Transverse colon (tissue), 4 donors: ENCODE data around the gene NLRC3. TPM values are rescaled to one million over a fixed set of nuclear protein-coding genes. Genes with fewer than 3 reads are reported as not detected.

Experiments
- DNase-seq: peaks from one replicate; pipeline ENCODE4 v3.0.0-alpha.2; 2019
- H3K27ac ChIP-seq, 4 donors: fragments of 200-600 bp; sonication (generic); 2 replicates each; pipeline ENCODE4 v1.5.1; 2016 to 2018; ENCODE audit warnings: inconsistent platforms in 4 of 4
- H3K27me3 ChIP-seq: fragments of 200-600 bp; sonication (generic); 2 replicates; pipeline ENCODE4 v1.5.1; 2017; ENCODE audit warnings: inconsistent platforms
- H3K36me3 ChIP-seq, 4 donors: fragments of 200-600 bp; sonication (generic); 2 replicates each; pipeline ENCODE4 v1.5.1; 2017 to 2019; ENCODE audit warnings: inconsistent platforms in 4 of 4
- H3K4me1 ChIP-seq, 4 donors: fragments of 200-600 bp; sonication (generic); 2 replicates each; pipeline ENCODE4 v1.5.1; 2017 to 2020; ENCODE audit warnings: inconsistent platforms in 4 of 4
- H3K4me3 ChIP-seq, 4 donors: fragments of 200-600 bp; sonication (generic); 1 replicate in 1 of 4; 2 replicates in 3 of 4; pipeline versions ENCODE4 v1.5.1 to v1.6.1; 2017 to 2019; ENCODE audit warnings: inconsistent platforms in 4 of 4
- H3K9me3 ChIP-seq, 2 donors: fragments of 200-600 bp; sonication (generic); 2 replicates each; pipeline ENCODE4 v1.5.1; 2017 to 2019; ENCODE audit warnings: inconsistent platforms in 2 of 2
- CTCF ChIP-seq, 5 experiments: fragments of 200-600 bp in 3 of 5; fragments of 450-650 bp in 2 of 5; sonication (generic) in 3 of 5; IDR thresholded peaks; 1 replicate in 2 of 5; 2 replicates in 3 of 5; pipeline ENCODE4 v1.5.1; 2016 to 2017; ENCODE audit warnings: antibody characterized with exemption in 5 of 5, inconsistent platforms in 3 of 5, mild to moderate bottlenecking in 2 of 5, moderate library complexity in 1 of 5
- EP300 ChIP-seq: sonication (generic); formaldehyde crosslinking; IDR thresholded peaks from one replicate; pipeline ENCODE4 v1.6.1; 2017; ENCODE audit warnings: antibody characterized with exemption, low read depth
- POLR2A ChIP-seq: fragments of 450-650 bp; IDR thresholded peaks from one replicate; pipeline ENCODE4 v1.6.1; 2016; ENCODE audit warnings: antibody characterized with exemption, mild to moderate bottlenecking, moderate library complexity
- POLR2AphosphoS5 ChIP-seq, 3 donors: sonication (generic); formaldehyde crosslinking; IDR thresholded peaks; one replicate each; pipeline ENCODE4 v1.6.1; 2016; ENCODE audit warnings: antibody characterized with exemption in 3 of 3
- WGBS, 2 donors: methylation state at CpG; one replicate each; pipeline ENCODE4 v1.1.5; 2018; ENCODE audit warnings: low coverage in 1 of 2; 5-methylcytosine and 5-hydroxymethylcytosine counted together
- in situ Hi-C, 4 donors: fragments of 200-750 bp; cut with MboI; loops; one replicate each; pipeline versions ENCODE4 v1.15.0 to v1.15.1; 2017; ENCODE audit warnings: low sequenced_read_pairs in 3 of 4, low pct_ligation_motif_present in 1 of 4, low pct_unique_long_range_greater_than_20kb in 1 of 4
- intact Hi-C: fragments of 100-400 bp; cut with DNase I; formaldehyde crosslinking; loops from one replicate; pipeline ENCODE4 v1.15.1; 2023; ENCODE audit warnings: low total_unique reads
- total RNA-seq, 4 donors: library from RNA; depleted of rRNA; stranded (reverse); fragments of >200 nt; gene quantifications; one replicate each; pipeline ENCODE4 v1.1.0, GENCODE V29; 2016

NLRC3 gene
- total RNA-seq, 4 donors from 2014 or later: 2.3 to 12.3 (median 5.1) TPM

- no peak for TF ChIP-seq POLR2AphosphoS5 (IDR thresholded peaks at IDR 0.05)
- no peak for TF ChIP-seq POLR2A
- no peak for TF ChIP-seq CTCF (IDR thresholded peaks at IDR 0.05)
- intact Hi-C loops (no loop called here), in situ Hi-C loops (no loop called here)
- Histone ChIP-seq H3K9me3 (no peaks in the 10 kb centered on the region), H3K27me3 (no peaks in the 10 kb centered on the region), H3K36me3 (no peaks in the 10 kb centered on the region), H3K27ac (no peak overlapping the region), H3K4me1 (no peaks in the 10 kb centered on the region), H3K4me3 (no peak overlapping the region)
- WGBS, 2 donors: 86% methylated on average over 6 of the region's 9 CpGs; no CpG with 5 or more reads in 1 of the 2 donors
- no peak for DNase-seq
Measured at GRCh38 chr16:3564889-3565141, 12.4 kb downstream of the NLRC3 start.

GRCh38 chr16:3564130-3564888 is 12.9 kb downstream of the NLRC3 start:
- DNase-seq: no peak
- 95% methylated on average over 43 of the region's 43 CpGs; no CpG with 5 or more reads in 1 of the 2 donors for WGBS, 2 donors
- intact Hi-C loops (no loop called here), in situ Hi-C loops (no loop called here)
- Histone ChIP-seq H3K27me3 (no peaks in the 10 kb centered on the region), H3K36me3 (no peaks in the 10 kb centered on the region), H3K9me3 (no peaks in the 10 kb centered on the region), H3K27ac (no peak overlapping the region), H3K4me1 (no peaks in the 10 kb centered on the region), H3K4me3 (no peak overlapping the region)
- TF ChIP-seq POLR2AphosphoS5 (IDR thresholded peaks at IDR 0.05) (no peak), CTCF (IDR thresholded peaks at IDR 0.05) (no peak), POLR2A (no peak), EP300 (no peak)

DNA sequence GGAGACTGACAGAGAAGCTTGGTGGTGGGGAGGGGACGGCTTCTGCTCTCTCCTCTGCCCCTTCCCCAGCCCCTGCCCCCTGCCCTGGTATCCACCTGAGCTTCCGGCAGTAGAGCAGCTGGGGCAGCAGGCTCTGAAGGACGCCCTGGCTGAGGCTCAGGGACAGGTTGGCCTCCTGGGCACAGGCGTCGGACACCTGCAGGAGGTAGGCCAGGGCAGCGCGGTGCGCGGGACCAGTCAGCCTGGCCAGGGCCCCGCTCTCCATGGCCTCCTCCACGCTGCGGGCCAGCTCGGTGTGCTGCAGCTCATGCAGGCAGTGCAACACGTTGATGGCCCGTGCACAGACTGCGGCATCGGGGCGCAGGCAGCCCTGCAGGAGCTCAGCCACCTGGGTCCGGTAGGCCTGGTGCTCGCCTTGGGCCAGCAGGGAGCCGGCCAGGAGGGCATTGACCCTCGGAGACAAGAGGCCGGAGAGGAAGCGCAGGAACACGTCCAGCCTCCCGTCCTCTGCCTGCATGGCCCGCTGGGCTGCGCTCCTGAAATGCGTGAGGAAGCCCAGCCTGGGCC is 14.2 kb downstream of the NLRC3 start:
- TF ChIP-seq POLR2A: no peak
- TF ChIP-seq CTCF (IDR thresholded peaks at IDR 0.05): no peak
- TF ChIP-seq POLR2AphosphoS5 (IDR thresholded peaks at IDR 0.05): no peak
- TF ChIP-seq EP300: no peak
- no peaks in the 10 kb centered on the region for H3K27me3 ChIP-seq
- no peak overlapping the region for H3K4me3 ChIP-seq
- DNase-seq: no peak
- no peaks in the 10 kb centered on the region for H3K36me3 ChIP-seq
- no peaks in the 10 kb centered on the region for H3K9me3 ChIP-seq
- H3K4me1 ChIP-seq: no peaks in the 10 kb centered on the region
- intact Hi-C loops: no loop called here
- in situ Hi-C loops: no loop called here
- no peak overlapping the region for H3K27ac ChIP-seq
- WGBS, 2 donors: 96% methylated on average over 25 of the region's 29 CpGs; no CpG with 5 or more reads in 1 of the 2 donors

GRCh38 chr16:3561626-3562025 is 15.6 kb downstream of the NLRC3 start:
- no peaks in the 10 kb centered on the region for H3K36me3 ChIP-seq
- H3K27me3 ChIP-seq: no peaks in the 10 kb centered on the region
- no peak overlapping the region for H3K4me3 ChIP-seq
- no peak for DNase-seq
- TF ChIP-seq POLR2AphosphoS5 (IDR thresholded peaks at IDR 0.05): no peak
- no peak for TF ChIP-seq CTCF (IDR thresholded peaks at IDR 0.05)
- no peak for TF ChIP-seq EP300
- no peak for TF ChIP-seq POLR2A
- H3K4me1 ChIP-seq: no peaks in the 10 kb centered on the region
- intact Hi-C loops: no loop called here
- H3K9me3 ChIP-seq: no peaks in the 10 kb centered on the region
- 89% methylated on average over 15 of the region's 15 CpGs; no CpG with 5 or more reads in 1 of the 2 donors for WGBS, 2 donors
- H3K27ac ChIP-seq: no peak overlapping the region
- in situ Hi-C loops: no loop called here
